ENCODE results near the gene KRT2. TPM values are rescaled to one million over a fixed set of nuclear protein-coding genes. Genes with fewer than 3 reads are reported as not detected.

The KRT2 gene
- total and polyA plus RNA-seq, 10 of the 15 experiments (the other 5 are each of a cell fraction or from before 2014, with no cell fraction given) = 0.08 to 0.12 TPM; not detected in 8

GRCh38 chr12:52659395-52659794 is 7.4 kb upstream of the KRT2 start:
- Histone ChIP-seq H3K27me3 (replicated peaks in 1 of 2; ENCODE audit: control insufficient read depth in 2 of 2, insufficient read depth in 2 of 2, low read length in 1 of 2) (peaks cover 3 to 4% of the 10 kb centered on the region in 2 experiments; a peak in 2 of 4 replicates), H2AFZ (ENCODE audit: control insufficient read depth, low read depth, low read length) (no peak overlapping the region), H4K20me1 (ENCODE audit: control insufficient read depth, insufficient read depth) (no peaks in the 10 kb centered on the region), H3K79me2 (ENCODE audit: control insufficient read depth, insufficient read depth, low read length) (no peaks in the 10 kb centered on the region), H3K36me3 (ENCODE audit: control insufficient read depth in 2 of 2, insufficient read depth in 2 of 2, low read length in 1 of 2) (no peaks in the 10 kb centered on the region), H3K4me2 (ENCODE audit: control insufficient read depth, insufficient read depth) (no peak overlapping the region), H3K9me3 (replicated peaks; ENCODE audit: control insufficient read depth, insufficient read depth, low read length) (no peaks in the 10 kb centered on the region), H3K27ac (ENCODE audit: control insufficient read depth, insufficient read depth) (no peak overlapping the region), H3K4me1 (ENCODE audit: control insufficient read depth, insufficient read depth, low read length) (no peaks in the 10 kb centered on the region), H3K9ac (ENCODE audit: control insufficient read depth, insufficient read depth, low read length) (no peak overlapping the region), H3K4me3 (no peak overlapping the region)
- in situ Hi-C loops (cut with MboI) (no loop called here), intact Hi-C loops (cut with micrococcal nuclease; ENCODE audit: unreplicated experiment) (no loop called here)
- ChIA-PET SMC1A (ENCODE audit: uncharacterized antibody, unreplicated experiment) (no interaction called here), POLR2A (no interaction called here), CTCF (no interaction called here), RAD21 (ENCODE audit: unreplicated experiment) (no interaction called here)
- no peak for ATAC-seq
- FAIRE-seq = no peak
- under 1% methylated on average over 7 of the region's 7 CpGs for WGBS (ENCODE audit: insufficient coverage, insufficient replicate concordance, low lambda C conversion rate, missing lambda C conversion rate)
- DNase-seq (ENCODE audit: low read depth, low spot score) = no peak
- TF ChIP-seq SKIL (IDR thresholded peaks at IDR 0.05; ENCODE audit: low read depth, poor library complexity, severe bottlenecking) = no peak
- no peak for TF ChIP-seq CTCF (IDR thresholded peaks at IDR 0.05 in 2 of 3, conservative IDR thresholded peaks at IDR 0.05 in 1 of 3; ENCODE audit: control insufficient read depth in 2 of 3, extremely low read depth in 1 of 3, insufficient read depth in 1 of 3, low read depth in 3 of 3, low read length in 3 of 3)
- TF ChIP-seq MEF2A (IDR thresholded peaks at IDR 0.05; ENCODE audit: insufficient read depth, low read depth, low read length) = no peak
- no peak for TF ChIP-seq HDAC6 (IDR thresholded peaks at IDR 0.05; ENCODE audit: unreplicated experiment)
- no peak for TF ChIP-seq ATF3 (IDR thresholded peaks at IDR 0.05; ENCODE audit: borderline replicate concordance, extremely low read depth, low read depth, low read length)
- no peak for TF ChIP-seq NBN (IDR thresholded peaks at IDR 0.05)
- no peak for TF ChIP-seq YBX1 (IDR thresholded peaks at IDR 0.05)
- TF ChIP-seq RCOR1 (conservative IDR thresholded peaks at IDR 0.05; ENCODE audit: low read depth, low read length) = no peak
- TF ChIP-seq TAF1 (IDR thresholded peaks at IDR 0.05; ENCODE audit: borderline replicate concordance, low read depth, low read length) = no peak
- TF ChIP-seq E2F8 (IDR thresholded peaks at IDR 0.05; ENCODE audit: low read depth, partially characterized antibody) = no peak
- BruUV-seq (replicated peaks) = no TSS peak

Measured in GM12878 (cell line).